K562 (cell line): ENCODE results near the gene CYB5RL. TPM values are rescaled to one million over a fixed set of nuclear protein-coding genes. Genes with fewer than 3 reads are reported as not detected.

Experiments used
- ASH1L ChIP-seq: fragments of 450-650 bp; IDR thresholded peaks from 2 replicates; pipeline ENCODE4 v1.6.1; 2018; ENCODE audit warnings: borderline replicate concordance, mild to moderate bottlenecking, low read depth; ENCODE audit not compliant: partially characterized antibody
- BRD9 ChIP-seq: fragments of 450-650 bp; IDR thresholded peaks from 2 replicates; pipeline ENCODE4 v1.6.1; 2018; ENCODE audit warnings: low read depth; ENCODE audit not compliant: partially characterized antibody
- FOXK2 ChIP-seq, 2 experiments: fragments of 450-650 bp; IDR thresholded peaks in 1 of 2; conservative IDR thresholded peaks in 1 of 2; 2 replicates each; pipeline ENCODE4 v1.6.1; 2016; ENCODE audit warnings: low read depth in 2 of 2, mild to moderate bottlenecking in 1 of 2
- GTF2A2 ChIP-seq: IDR thresholded peaks from 2 replicates; pipeline ENCODE4 v1.6.1; 2016; ENCODE audit warnings: mild to moderate bottlenecking, missing genetic modification characterization, missing compliant biosample characterization
- HIVEP1 ChIP-seq: fragments of 250-450 bp; sonication (Bioruptor Pico); IDR thresholded peaks from 2 replicates; pipeline ENCODE4 v1.4.0; 2020; ENCODE audit warnings: mild to moderate bottlenecking
- ILF3 ChIP-seq: fragments of 450-650 bp; IDR thresholded peaks from 2 replicates; pipeline ENCODE4 v1.6.1; 2018; ENCODE audit warnings: antibody characterized with exemption, mild to moderate bottlenecking, moderate library complexity, borderline replicate concordance
- IRF2 ChIP-seq: sonication (generic); formaldehyde crosslinking; IDR thresholded peaks from 2 replicates; pipeline ENCODE4 v1.8.1; 2022; ENCODE audit warnings: mild to moderate bottlenecking, missing genetic modification reagents
- MTA2 ChIP-seq: fragments of 450-650 bp; IDR thresholded peaks from 2 replicates; pipeline ENCODE4 v1.6.1; 2016; ENCODE audit warnings: low read depth
- NONO ChIP-seq, 2 experiments: fragments of 200-400 bp in 1 of 2; fragments of 450-650 bp in 1 of 2; formaldehyde crosslinking in 1 of 2; IDR thresholded peaks; 2 replicates each; pipeline ENCODE4 v1.6.1; 2017; ENCODE audit warnings: low read depth in 2 of 2, mild to moderate bottlenecking in 2 of 2, moderate library complexity in 2 of 2, low read length in 1 of 2
- POLR2A ChIP-seq: fragments of 450-650 bp; conservative IDR thresholded peaks from 2 replicates; pipeline ENCODE4 v1.6.1; 2016
- SIX5 ChIP-seq, 2 experiments: IDR thresholded peaks; 2 replicates each; pipeline ENCODE4 v1.6.1; 2011; ENCODE audit warnings: low read length in 2 of 2, borderline replicate concordance in 1 of 2, low read depth in 1 of 2, mild to moderate bottlenecking in 1 of 2, moderate library complexity in 1 of 2; ENCODE audit not compliant: insufficient read depth in 1 of 2
- ZNF3 ChIP-seq: fragments of 250-450 bp; sonication (Bioruptor Pico); IDR thresholded peaks from 2 replicates; pipeline ENCODE4 v1.5.0; 2021; ENCODE audit warnings: mild to moderate bottlenecking, moderate library complexity
- ZNF589 ChIP-seq: fragments of 200-800 bp; sonication (Bioruptor generic); IDR thresholded peaks from 2 replicates; pipeline ENCODE4 v1.6.1; 2016; ENCODE audit warnings: low read depth, missing genetic modification characterization, missing compliant biosample characterization
- polyA plus RNA-seq, 8 experiments: library from polyadenylated mRNA; depleted of rRNA in 4 of 8; stranded (reverse) in 5 of 8; unstranded in 3 of 8; fragments of >200 nt; fragmentation: Nextera tagmentation in 2 of 8; fragmentation: Illumina TruSeq in 1 of 8; extraction: Ambion mirVana in 2 of 8; extraction: Trizol in 1 of 8; gene quantifications; 2 replicates each; pipeline versions ENCODE4 v1.2.1 to v1.2.3, GENCODE V29; 2011 to 2014; ENCODE audit warnings: inconsistent platforms in 1 of 8, missing spikeins in 1 of 8
- total RNA-seq, 7 experiments: library from RNA; depleted of rRNA in 6 of 7; stranded (reverse); fragments of >200 nt in 6 of 7; fragmentation: Illumina TruSeq in 2 of 7; extraction: Trizol in 2 of 7; gene quantifications; 2 replicates each; pipeline versions ENCODE4 v1.2.1 to v1.2.3, GENCODE V29; 2011 to 2021; ENCODE audit warnings: low replicate concordance in 1 of 7
- TF ChIP-seq, protein P1 (sequence below), 2 experiments: fragments of 450-650 bp in 1 of 2; sonication (generic) in 1 of 2; formaldehyde crosslinking in 1 of 2; IDR thresholded peaks; 2 replicates each; pipeline versions ENCODE4 v1.7.1 to v1.9.0; 2016 to 2022; ENCODE audit warnings: inconsistent platforms in 1 of 2, mild to moderate bottlenecking in 1 of 2, missing genetic modification reagents in 1 of 2
- TF ChIP-seq, protein P2 (sequence below): fragments of 450-650 bp; IDR thresholded peaks from 2 replicates; pipeline ENCODE4 v1.6.1; 2017; ENCODE audit warnings: antibody characterized with exemption, mild to moderate bottlenecking

CYB5RL gene
- total and polyA plus RNA-seq, 9 of the 15 experiments (the other 6 are each of a cell fraction or from before 2014, with no cell fraction given), result 7.9 to 18.0 (median 11.2) TPM

DNA sequence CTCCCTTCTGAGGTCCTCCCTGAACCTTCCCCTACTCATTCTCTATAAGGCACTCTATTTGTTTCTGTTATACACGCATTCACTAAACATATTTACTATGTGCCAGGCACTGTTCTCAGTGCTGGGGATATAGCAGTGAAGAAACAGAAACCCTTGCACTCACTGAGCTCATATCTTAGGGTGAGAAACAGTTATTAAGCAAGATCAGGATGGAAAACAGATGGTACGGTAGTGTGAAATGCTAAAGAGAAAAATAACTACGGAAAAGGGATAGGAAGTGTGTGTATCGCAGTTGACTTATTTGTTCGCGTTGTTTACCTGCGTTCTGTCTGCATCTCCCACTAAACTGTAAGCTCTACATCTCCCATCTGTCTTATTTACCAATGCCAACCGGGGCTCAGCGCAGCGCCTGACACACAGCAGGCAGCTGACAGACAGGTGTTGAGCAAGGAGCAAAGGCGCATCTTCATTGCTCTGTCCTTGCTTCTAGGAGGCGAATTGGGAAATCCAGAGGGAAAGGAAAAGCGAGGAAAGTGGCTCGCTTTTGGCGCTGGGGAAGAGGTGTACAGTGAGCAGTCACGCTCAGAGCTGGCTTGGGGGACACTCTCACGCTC, 572 bp downstream of the CYB5RL start (continued):
- TF ChIP-seq, protein P1, sequence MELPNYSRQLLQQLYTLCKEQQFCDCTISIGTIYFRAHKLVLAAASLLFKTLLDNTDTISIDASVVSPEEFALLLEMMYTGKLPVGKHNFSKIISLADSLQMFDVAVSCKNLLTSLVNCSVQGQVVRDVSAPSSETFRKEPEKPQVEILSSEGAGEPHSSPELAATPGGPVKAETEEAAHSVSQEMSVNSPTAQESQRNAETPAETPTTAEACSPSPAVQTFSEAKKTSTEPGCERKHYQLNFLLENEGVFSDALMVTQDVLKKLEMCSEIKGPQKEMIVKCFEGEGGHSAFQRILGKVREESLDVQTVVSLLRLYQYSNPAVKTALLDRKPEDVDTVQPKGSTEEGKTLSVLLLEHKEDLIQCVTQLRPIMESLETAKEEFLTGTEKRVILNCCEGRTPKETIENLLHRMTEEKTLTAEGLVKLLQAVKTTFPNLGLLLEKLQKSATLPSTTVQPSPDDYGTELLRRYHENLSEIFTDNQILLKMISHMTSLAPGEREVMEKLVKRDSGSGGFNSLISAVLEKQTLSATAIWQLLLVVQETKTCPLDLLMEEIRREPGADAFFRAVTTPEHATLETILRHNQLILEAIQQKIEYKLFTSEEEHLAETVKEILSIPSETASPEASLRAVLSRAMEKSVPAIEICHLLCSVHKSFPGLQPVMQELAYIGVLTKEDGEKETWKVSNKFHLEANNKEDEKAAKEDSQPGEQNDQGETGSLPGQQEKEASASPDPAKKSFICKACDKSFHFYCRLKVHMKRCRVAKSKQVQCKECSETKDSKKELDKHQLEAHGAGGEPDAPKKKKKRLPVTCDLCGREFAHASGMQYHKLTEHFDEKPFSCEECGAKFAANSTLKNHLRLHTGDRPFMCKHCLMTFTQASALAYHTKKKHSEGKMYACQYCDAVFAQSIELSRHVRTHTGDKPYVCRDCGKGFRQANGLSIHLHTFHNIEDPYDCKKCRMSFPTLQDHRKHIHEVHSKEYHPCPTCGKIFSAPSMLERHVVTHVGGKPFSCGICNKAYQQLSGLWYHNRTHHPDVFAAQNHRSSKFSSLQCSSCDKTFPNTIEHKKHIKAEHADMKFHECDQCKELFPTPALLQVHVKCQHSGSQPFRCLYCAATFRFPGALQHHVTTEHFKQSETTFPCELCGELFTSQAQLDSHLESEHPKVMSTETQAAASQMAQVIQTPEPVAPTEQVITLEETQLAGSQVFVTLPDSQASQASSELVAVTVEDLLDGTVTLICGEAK (IDR thresholded peaks at IDR 0.05), result peak; percentile 35; the same call in 1 of the 2 replicates
- TF ChIP-seq, protein P1 (CRISPR knock-in tag; IDR thresholded peaks at IDR 0.05), result no peak
- TF ChIP-seq HIVEP1 (CRISPR knock-in tag) (no peak), FOXK2 (conservative IDR thresholded peaks at IDR 0.05 in 1 of 2, IDR thresholded peaks at IDR 0.05 in 1 of 2; ENCODE audit: low read depth in 2 of 2) (0 out of 4 replicates have a peak, but pooled peaks of 1 of the 2 experiments have one; percentile 13), ZNF3 (CRISPR knock-in tag) (no peak), BRD9 (no peak), GTF2A2 (no peak), MTA2 (no peak), IRF2 (no peak), POLR2A (no peak), SIX5 (IDR thresholded peaks at IDR 0.05; ENCODE audit: borderline replicate concordance in 1 of 2, insufficient read depth in 1 of 2, low read depth in 1 of 2, low read length in 2 of 2) (no peak), NONO (IDR thresholded peaks at IDR 0.05; ENCODE audit: low read depth in 2 of 2, low read length in 1 of 2) (no peak), ZNF589 (CRISPR knock-in tag) (no peak), ILF3 (no peak), ASH1L (no peak)
- TF ChIP-seq, protein P2, sequence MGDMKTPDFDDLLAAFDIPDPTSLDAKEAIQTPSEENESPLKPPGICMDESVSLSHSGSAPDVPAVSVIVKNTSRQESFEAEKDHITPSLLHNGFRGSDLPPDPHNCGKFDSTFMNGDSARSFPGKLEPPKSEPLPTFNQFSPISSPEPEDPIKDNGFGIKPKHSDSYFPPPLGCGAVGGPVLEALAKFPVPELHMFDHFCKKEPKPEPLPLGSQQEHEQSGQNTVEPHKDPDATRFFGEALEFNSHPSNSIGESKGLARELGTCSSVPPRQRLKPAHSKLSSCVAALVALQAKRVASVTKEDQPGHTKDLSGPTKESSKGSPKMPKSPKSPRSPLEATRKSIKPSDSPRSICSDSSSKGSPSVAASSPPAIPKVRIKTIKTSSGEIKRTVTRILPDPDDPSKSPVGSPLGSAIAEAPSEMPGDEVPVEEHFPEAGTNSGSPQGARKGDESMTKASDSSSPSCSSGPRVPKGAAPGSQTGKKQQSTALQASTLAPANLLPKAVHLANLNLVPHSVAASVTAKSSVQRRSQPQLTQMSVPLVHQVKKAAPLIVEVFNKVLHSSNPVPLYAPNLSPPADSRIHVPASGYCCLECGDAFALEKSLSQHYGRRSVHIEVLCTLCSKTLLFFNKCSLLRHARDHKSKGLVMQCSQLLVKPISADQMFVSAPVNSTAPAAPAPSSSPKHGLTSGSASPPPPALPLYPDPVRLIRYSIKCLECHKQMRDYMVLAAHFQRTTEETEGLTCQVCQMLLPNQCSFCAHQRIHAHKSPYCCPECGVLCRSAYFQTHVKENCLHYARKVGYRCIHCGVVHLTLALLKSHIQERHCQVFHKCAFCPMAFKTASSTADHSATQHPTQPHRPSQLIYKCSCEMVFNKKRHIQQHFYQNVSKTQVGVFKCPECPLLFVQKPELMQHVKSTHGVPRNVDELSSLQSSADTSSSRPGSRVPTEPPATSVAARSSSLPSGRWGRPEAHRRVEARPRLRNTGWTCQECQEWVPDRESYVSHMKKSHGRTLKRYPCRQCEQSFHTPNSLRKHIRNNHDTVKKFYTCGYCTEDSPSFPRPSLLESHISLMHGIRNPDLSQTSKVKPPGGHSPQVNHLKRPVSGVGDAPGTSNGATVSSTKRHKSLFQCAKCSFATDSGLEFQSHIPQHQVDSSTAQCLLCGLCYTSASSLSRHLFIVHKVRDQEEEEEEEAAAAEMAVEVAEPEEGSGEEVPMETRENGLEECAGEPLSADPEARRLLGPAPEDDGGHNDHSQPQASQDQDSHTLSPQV, result no peak
